Adipocyte (in vitro differentiated cells): ENCODE data around the gene PLPPR4.

Source experiments
- DNase-seq: peaks from one replicate; pipeline ENCODE4 v3.0.0-alpha.2; 2015; ENCODE audit warnings: low read depth
- H3K27me3 ChIP-seq: replicated peaks from 2 replicates; pipeline ENCODE4 v1.7.0; 2013; ENCODE audit warnings: mild to moderate bottlenecking, low read length, moderate library complexity; ENCODE audit not compliant: control insufficient read depth, insufficient read depth
- H3K36me3 ChIP-seq: 2 replicates; pipeline ENCODE4 v1.7.0; 2013; ENCODE audit warnings: low read length, mild to moderate bottlenecking, moderate library complexity; ENCODE audit not compliant: control insufficient read depth, insufficient read depth, severe bottlenecking
- H3K4me1 ChIP-seq: 2 replicates; pipeline ENCODE4 v1.7.0; 2013; ENCODE audit warnings: mild to moderate bottlenecking, low read length, moderate library complexity; ENCODE audit not compliant: control insufficient read depth, insufficient read depth
- H3K4me3 ChIP-seq: 2 replicates; pipeline ENCODE4 v1.7.0; 2013; ENCODE audit warnings: mild to moderate bottlenecking, low read length, moderate library complexity
- H3K9ac ChIP-seq: 2 replicates; pipeline ENCODE4 v1.7.0; 2013; ENCODE audit warnings: mild to moderate bottlenecking, low read length, moderate library complexity
- H3K9me3 ChIP-seq: 2 replicates; pipeline ENCODE4 v1.7.0; 2013; ENCODE audit warnings: mild to moderate bottlenecking, low read length, moderate library complexity; ENCODE audit not compliant: control insufficient read depth

PLPPR4 gene

GRCh38 chr1:99348397-99349132 lies 84.3 kb downstream of the PLPPR4 start:
- Histone ChIP-seq H3K36me3 (no peaks in the 10 kb centered on the region), H3K9me3 (no peaks in the 10 kb centered on the region), H3K4me3 (no peak overlapping the region), H3K4me1 (no peaks in the 10 kb centered on the region), H3K27me3 (no peaks in the 10 kb centered on the region), H3K9ac (no peak overlapping the region)
- DNase-seq: no peak

GRCh38 chr1:99352821-99353220 lies 88.5 kb downstream of the PLPPR4 start:
- no peak for DNase-seq
- H3K4me1 ChIP-seq: no peaks in the 10 kb centered on the region
- no peak overlapping the region for H3K9ac ChIP-seq
- H3K4me3 ChIP-seq: no peak overlapping the region
- H3K9me3 ChIP-seq: no peaks in the 10 kb centered on the region
- H3K36me3 ChIP-seq: no peaks in the 10 kb centered on the region
- H3K27me3 ChIP-seq: no peaks in the 10 kb centered on the region

GRCh38 chr1:99358770-99359169 lies 94.5 kb downstream of the PLPPR4 start:
- Histone ChIP-seq H3K9ac (no peak overlapping the region), H3K9me3 (no peaks in the 10 kb centered on the region), H3K36me3 (no peaks in the 10 kb centered on the region), H3K4me1 (no peaks in the 10 kb centered on the region), H3K27me3 (no peaks in the 10 kb centered on the region), H3K4me3 (no peak overlapping the region)
- DNase-seq: peak; percentile 52
